Mesodermal cell (in vitro differentiated cells): ENCODE results near the gene SSC5D.

Experiments
- H3K27ac ChIP-seq: 2 replicates; pipeline ENCODE4 v1.7.0; 2013; ENCODE audit warnings: mild to moderate bottlenecking, low read depth, low read length, moderate library complexity; ENCODE audit not compliant: severe bottlenecking
- H3K36me3 ChIP-seq: 2 replicates; pipeline ENCODE4 v1.7.1; 2013; ENCODE audit warnings: mild to moderate bottlenecking, low read length, moderate library complexity; ENCODE audit not compliant: control insufficient read depth, insufficient read depth
- H3K4me1 ChIP-seq: one replicate; pipeline ENCODE4 v1.7.1; 2013; ENCODE audit warnings: mild to moderate bottlenecking, low read length; ENCODE audit not compliant: insufficient read depth, control insufficient read depth, poor library complexity, severe bottlenecking
- H3K4me3 ChIP-seq: 2 replicates; pipeline ENCODE4 v1.7.0; 2013; ENCODE audit warnings: low read length, control low read depth, mild to moderate bottlenecking; ENCODE audit not compliant: insufficient read depth, poor library complexity, severe bottlenecking; ENCODE audit errors: extremely low read depth
- H3K9me3 ChIP-seq: 2 replicates; pipeline ENCODE4 v1.7.1; 2013; ENCODE audit warnings: mild to moderate bottlenecking, low read length, moderate library complexity; ENCODE audit not compliant: control insufficient read depth
- WGBS, 2 experiments: methylation state at CpG; one replicate each; pipeline ENCODE4 v1.1.5; 2013; ENCODE audit warnings: missing lambda C conversion rate in 2 of 2; ENCODE audit not compliant: insufficient coverage in 2 of 2; 5-methylcytosine and 5-hydroxymethylcytosine counted together

SSC5D gene

DNA sequence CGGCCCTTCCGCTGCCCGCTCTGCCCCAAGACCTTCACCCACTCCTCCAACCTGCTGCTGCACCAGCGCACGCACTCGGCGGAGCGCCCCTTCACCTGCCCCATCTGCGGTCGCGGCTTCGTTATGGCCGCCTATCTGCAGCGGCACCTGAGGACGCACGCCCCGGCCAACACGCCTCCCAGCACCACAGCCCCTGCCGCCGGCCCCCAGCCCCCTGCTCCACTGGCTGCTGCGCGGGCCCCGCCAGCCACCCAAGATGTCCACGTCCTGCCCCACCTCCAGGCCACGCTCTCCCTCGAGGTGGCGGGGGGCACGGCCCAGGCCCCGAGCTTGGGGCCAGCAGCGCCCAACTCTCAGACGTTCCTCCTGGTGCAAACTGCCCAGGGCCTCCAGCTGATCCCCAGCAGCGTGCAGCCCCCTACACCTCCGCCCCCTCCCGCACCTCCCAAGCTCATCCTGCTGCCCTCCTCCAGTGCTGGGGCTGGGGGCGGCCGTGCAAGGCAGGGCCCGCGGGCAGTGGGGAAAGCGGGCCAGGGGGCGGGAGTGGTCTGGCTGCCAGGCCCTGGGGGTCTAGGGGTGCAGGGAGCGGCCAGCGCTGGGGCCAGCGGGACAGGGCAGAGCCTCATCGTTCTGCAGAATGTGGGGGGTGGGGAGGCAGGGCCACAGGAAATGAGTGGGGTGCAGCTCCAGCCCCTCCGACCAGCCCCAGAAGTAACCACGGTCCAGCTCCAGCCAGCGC, 5.1 kb upstream of the SSC5D start:
- Histone ChIP-seq H3K27ac (no peak overlapping the region), H3K36me3 (peaks cover 16% of the 10 kb centered on the region)

DNA sequence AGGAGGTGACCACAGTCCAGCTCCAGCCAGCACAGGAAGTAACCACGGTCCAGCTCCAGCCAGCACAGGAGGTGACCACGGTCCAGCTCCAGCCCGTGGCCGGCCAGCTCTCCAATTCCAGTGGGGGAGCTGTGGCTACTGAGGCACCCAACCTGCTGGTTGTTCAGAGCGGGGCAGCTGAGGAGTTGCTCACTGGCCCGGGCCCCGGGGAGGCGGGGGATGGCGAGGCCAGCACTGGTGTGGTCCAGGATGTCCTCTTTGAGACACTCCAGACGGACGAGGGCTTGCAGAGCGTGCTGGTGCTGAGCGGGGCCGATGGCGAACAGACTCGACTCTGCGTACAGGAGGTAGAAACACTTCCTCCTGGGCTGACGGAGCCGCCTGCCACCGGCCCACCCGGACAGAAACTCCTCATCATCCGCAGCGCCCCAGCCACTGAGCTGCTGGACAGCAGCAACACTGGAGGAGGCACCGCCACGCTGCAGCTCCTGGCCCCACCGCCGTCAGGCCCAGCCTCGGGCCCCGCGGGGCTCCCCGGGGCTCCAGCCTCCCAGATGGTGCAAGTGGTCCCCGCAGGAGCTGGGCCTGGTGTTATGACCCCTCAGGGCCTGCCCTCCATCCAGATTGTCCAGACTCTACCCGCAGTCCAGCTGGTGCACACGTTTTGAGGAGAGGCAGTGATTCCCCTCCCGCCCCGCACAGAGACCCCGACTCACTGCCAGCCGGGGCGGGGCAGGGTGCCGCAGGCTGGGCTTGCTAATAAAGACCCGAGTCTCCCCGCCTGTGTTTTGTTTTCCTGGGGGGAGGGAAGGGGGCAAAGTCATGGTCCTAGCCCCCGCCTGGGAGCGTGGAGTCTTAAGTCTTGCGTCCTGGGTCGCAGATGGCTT, 4.3 kb upstream of the SSC5D start:
- Histone ChIP-seq H3K4me3 (peak overlapping the region; percentile 79), H3K27ac (peak overlapping the region; percentile 78), H3K36me3 (peaks cover 16% of the 10 kb centered on the region), H3K4me1 (peaks cover 39% of the 10 kb centered on the region), H3K9me3 (no peaks in the 10 kb centered on the region)
- WGBS, 2 experiments, result 86 to 89% methylated on average over 42 to 43 of the region's 46 CpGs

More for the DNA sequence above, 5.1 kb upstream of the SSC5D start:
- Histone ChIP-seq H3K4me3 (no peak overlapping the region), H3K9me3 (no peaks in the 10 kb centered on the region), H3K4me1 (peaks cover 34% of the 10 kb centered on the region)
- 97% methylated on average over 40 to 42 of the region's 47 CpGs for WGBS, 2 experiments

GRCh38 chr19:55484593-55485438, 3.4 kb upstream of the SSC5D start, which contains the start of gene NAT14:
Gene NAT14, plus strand, starts transcription at chr19:55485188. Its CDS starts 521 bp downstream, at chr19:55485709.
- 4% methylated on average over 37 to 44 of the region's 78 CpGs for WGBS, 2 experiments
- Histone ChIP-seq H3K36me3 (peaks cover 16% of the 10 kb centered on the region), H3K27ac (peak within 1 kb of the TSS; percentile 78), H3K4me1 (peaks cover 46% of the 10 kb centered on the region), H3K4me3 (peak within 1 kb of the TSS; percentile 79), H3K9me3 (no peaks in the 10 kb centered on the region)

DNA sequence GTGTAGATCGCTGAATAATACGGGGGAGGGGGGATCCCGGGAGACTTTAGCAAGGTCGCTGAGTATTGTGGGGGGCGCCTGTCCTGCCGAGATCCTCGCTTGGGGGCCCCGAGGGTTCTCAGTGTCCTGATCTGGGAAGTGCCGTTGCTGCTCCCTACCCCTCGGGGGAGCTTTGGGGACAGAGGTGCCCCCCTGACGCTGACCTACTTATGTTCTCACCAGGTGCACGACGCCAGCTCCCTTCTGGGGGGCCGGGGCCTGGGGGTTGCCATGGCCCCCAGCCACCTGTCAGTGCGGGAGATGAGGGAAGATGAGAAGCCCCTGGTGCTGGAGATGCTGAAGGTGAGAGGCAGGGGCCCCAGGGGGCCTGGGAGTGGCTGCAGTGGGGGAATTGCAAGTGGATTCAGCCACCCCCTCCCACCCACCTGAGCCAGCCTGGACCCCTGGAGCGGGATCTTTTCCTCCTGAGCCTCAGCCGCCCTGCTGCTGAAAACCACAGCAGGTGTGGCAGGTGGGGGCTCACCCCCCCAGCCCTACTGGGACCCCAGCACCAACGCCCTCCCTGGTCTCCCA, 2.7 kb upstream of the SSC5D start:
- H3K9me3 ChIP-seq, result no peaks in the 10 kb centered on the region
- H3K4me3 ChIP-seq, result peak overlapping the region; percentile 79
- H3K36me3 ChIP-seq, result peaks cover 16% of the 10 kb centered on the region
- 16 to 19% methylated on average over 10 to 15 of the region's 18 CpGs for WGBS, 2 experiments
- peaks cover 46% of the 10 kb centered on the region for H3K4me1 ChIP-seq
- peak overlapping the region; percentile 78 for H3K27ac ChIP-seq

DNA sequence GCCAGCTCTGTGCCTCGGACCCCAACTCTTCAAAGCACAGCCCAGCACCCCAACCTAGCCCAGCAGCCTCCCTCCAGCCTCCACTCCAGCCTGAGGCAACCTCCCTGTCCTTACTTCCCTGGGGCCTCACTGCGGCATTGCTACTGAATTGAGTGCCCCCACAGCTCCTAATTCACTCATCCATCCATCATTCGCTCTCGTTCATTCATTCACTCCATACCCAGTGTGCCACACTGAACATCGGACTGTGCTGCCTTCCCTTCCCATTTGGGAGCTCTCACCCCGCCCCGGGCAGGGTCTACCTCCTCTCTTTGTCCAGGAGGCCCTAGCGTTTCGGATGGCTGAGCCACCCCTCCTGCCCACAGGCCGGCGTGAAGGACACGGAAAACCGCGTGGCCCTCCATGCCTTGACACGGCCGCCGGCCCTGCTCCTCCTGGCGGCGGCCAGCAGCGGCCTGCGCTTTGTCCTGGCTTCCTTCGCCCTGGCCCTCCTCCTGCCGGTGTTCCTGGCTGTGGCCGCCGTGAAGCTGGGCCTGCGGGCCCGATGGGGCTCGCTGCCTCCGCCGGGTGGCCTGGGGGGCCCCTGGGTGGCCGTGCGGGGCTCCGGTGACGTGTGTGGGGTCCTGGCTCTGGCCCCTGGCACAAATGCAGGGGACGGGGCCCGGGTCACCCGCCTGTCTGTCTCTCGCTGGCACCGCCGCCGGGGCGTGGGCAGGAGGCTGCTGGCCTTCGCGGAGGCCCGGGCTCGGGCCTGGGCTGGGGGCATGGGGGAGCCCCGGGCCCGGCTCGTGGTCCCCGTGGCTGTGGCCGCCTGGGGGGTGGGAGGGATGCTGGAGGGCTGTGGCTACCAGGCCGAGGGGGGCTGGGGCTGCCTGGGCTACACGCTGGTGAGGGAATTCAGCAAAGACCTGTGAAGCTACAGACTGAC, 1.9 kb upstream of the SSC5D start:
- peaks cover 13% of the 10 kb centered on the region for H3K36me3 ChIP-seq
- peak overlapping the region; percentile 97 for H3K27ac ChIP-seq
- H3K9me3 ChIP-seq, result no peaks in the 10 kb centered on the region
- 63 to 70% methylated on average over 44 to 47 of the region's 53 CpGs for WGBS, 2 experiments
- peak overlapping the region; percentile 79 for H3K4me3 ChIP-seq
- H3K4me1 ChIP-seq, result peaks cover 46% of the 10 kb centered on the region

GRCh38 chr19:55486971-55487923, 989 bp upstream of the SSC5D start:
- Histone ChIP-seq H3K4me3 (peak overlapping the region; percentile 16), H3K27ac (peak overlapping the region; percentile 97), H3K4me1 (peaks cover 46% of the 10 kb centered on the region), H3K9me3 (no peaks in the 10 kb centered on the region), H3K36me3 (peaks cover 10% of the 10 kb centered on the region)
- WGBS, 2 experiments, result 17 to 22% methylated on average over 13 to 18 of the region's 27 CpGs

DNA sequence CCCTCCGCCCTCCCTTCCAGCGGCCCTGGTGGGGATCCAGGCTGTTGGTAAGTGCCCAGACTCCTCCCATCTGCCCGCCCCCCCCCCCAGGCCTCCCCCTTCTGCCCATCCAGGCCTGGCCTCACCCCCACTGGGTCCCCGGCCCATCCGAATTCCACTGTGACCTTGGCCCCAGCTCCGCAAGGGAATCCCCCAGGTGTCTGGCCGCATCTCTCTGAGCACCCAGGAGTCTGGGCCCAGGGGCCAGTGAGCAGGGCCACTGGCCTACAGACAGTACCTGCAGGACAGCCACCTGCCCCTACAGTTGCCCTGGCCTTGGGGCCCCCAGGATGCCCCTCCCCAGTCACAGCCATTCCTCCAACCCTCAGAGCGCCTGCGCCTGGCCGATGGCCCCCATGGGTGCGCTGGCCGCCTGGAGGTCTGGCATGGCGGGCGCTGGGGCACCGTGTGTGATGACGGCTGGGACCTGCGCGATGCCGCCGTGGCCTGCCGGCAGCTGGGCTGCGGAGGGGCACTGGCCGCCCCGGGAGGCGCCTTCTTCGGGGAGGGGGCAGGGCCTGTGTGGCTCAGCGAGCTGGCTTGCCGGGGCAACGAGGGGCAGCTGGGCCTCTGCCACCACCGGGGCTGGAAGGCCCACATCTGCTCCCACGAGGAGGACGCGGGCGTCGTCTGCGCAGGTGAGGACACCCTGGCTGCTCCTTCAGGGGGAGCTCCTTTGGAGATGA, 912 bp downstream of the SSC5D start:
- Histone ChIP-seq H3K4me3 (no peak overlapping the region), H3K27ac (no peak overlapping the region), H3K36me3 (no peaks in the 10 kb centered on the region), H3K4me1 (peaks cover 40% of the 10 kb centered on the region), H3K9me3 (no peaks in the 10 kb centered on the region)
- WGBS, 2 experiments, result 67 to 75% methylated on average over 19 to 30 of the region's 36 CpGs

GRCh38 chr19:55489711-55490477, 1.7 kb downstream of the SSC5D start:
- no peak overlapping the region for H3K27ac ChIP-seq
- no peaks in the 10 kb centered on the region for H3K36me3 ChIP-seq
- H3K4me3 ChIP-seq, result no peak overlapping the region
- WGBS, 2 experiments, result 73 to 77% methylated on average over 12 to 13 of the region's 21 CpGs
- no peaks in the 10 kb centered on the region for H3K9me3 ChIP-seq
- peaks cover 36% of the 10 kb centered on the region for H3K4me1 ChIP-seq
